GM21360 (cell line): ENCODE data around the gene FAR2.
"Not testable (repeated sequence)": the region's sequence is repeated elsewhere in the genome, so short reads cannot be mapped to it uniquely, and the experiment has no call there.

Experiments
- ATAC-seq: cut with Tn5 transposase; IDR thresholded peaks from one replicate; pipeline ENCODE4 v1.9.1; 2021; ENCODE audit warnings: mild to moderate bottlenecking, moderate library complexity; ENCODE audit not compliant: unreplicated experiment

The FAR2 gene

DNA sequence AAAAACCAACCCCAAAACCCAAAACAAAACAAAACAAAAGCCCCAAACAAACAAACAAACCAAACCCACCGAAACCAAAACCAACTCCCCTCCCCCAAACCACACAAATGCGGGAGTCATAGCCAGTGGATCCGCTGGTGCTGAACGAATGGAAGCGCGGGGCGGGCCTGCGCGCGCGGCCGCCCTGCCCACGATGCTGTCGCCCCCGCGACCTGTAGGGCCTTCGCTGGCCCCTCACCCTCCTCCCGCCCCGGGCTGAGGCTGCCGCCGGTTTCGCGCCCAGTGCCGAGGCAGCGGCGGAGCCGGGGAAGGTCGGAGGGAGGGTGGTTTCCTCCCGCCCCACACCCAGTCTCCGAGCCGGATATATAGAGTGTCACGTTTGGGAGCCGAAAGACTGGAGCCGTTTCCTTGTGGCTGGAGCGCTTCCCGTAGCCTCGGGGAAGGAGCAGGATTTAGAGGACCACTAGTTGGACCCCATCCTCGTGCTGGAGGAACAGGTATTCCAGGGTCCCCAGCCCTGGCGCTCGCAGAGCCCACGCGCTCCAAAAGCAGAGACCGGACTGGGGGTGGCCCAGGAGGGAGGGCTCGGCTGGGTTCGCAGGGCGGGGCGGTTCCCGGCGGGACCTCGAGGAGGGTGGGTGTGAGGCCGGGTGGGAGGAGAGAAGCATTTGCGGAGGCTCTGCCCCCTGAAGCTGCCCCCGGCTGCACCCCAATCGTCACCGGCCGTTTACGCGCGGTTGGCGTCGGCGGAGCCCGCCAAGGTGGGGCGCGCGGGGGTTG lies at the start of gene FAR2:
FAR2 (plus strand) TSS at position 368 of the 780 bp plus-strand sequence. CDS start 121,172 bp downstream, outside the sequence.
- ATAC-seq = peak; percentile 40

- ATAC-seq = no peak
These were observed 46.3 kb upstream of the FAR2 start for GRCh38 chr12:29102741-29103140.

GRCh38 chr12:29103539-29103974 lies 45.5 kb upstream of the FAR2 start:
- peak; percentile 97 for ATAC-seq

DNA sequence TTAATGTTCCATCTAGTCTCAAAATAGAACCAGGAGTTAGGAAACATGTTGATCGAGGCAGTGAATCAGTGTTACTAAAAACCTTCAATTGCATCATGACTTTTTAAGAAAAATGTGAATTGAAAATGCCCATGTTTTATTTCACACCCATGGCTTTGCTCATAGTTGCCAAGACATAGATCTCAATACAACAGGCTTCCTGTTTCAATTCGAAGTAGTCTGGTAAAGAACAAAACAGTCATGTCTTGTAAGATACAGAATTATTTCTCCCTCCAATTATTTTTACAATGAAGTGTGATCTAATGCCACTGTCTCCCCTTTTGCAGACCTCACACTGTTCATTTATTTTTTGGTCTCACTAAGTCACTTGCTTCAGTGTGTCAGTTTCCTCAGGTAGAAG lies 44.6 kb upstream of the FAR2 start:
- ATAC-seq = no peak

GRCh38 chr12:29110506-29111442 lies 38.3 kb upstream of the FAR2 start:
- no peak for ATAC-seq

DNA sequence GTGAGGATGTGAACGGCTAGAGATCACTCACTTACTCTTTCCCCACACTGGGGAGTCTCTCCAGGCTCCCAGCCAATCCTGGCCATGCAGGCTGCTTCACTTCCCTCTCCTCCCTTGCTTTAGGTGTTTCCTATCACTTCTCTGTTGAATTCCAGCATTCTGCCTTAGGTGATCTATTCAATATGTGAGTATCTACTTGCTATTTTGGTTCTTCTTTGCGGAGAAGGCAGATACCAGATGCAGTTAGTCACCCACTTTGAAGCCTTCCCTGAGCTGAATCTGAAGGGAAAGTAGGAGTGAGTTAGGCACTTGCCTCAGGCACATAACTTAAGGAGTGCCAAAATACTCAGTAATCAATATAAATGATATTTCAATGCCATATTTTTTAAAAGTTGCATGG lies 36.0 kb upstream of the FAR2 start:
- no peak for ATAC-seq

DNA sequence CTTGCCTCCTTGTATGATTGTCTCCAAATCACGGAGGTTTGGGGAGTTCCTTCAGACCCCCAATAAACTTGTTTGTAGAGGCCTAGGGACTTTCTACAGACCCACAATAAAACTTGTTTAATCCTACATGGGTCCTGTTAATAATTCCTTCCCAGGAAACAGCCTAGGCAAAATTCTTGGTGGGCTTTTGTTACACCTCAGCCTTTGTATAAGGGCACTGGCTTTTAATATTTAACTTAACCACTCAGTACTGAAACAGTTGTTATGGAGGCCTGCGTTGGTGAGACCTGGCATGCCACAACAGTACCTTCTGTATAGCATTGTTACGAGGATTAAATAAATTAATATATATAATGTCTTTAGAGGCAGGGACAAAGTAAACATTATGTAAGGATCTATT lies 32.7 kb upstream of the FAR2 start:
- ATAC-seq = no peak

GRCh38 chr12:29131539-29131938 lies 17.5 kb upstream of the FAR2 start:
- ATAC-seq = no peak

DNA sequence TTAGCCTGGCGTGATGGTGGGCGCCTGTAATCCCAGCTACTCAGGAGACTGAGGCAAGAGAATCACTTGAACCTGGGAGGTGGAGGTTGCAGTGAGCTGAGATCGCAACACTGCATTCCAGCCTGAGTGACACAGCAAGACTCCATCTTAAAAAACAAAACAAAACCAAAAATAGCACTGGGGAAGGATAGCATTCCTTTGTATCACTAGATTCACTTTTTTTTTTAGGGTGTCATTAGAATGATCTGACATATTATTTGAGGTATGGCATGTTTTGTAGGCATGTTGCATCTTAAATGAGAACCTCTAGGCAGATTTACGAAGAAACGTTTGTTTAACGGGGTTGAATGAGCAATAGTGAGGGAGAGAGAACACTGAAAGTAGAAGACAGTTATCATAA lies 16.8 kb upstream of the FAR2 start:
- no peak for ATAC-seq

DNA sequence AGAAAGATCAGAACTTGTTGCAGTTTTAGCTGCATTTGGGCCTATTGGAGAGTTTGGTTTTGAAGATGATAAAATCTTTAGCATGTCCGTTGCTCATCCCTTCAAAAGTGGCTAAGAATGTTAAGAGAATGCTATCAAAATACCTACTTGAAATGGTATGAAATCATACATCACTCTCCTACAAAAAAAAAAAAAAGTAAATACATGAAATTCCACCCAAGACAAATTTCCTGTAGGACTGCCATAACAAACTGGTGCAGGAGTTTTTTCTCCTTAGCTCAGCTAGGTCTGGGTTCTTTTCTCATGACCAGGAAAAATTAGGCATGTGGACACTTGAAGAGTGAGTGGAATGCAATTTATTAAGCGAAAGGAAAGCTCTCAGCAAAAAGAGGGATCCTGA lies 15.9 kb upstream of the FAR2 start:
- no peak for ATAC-seq

DNA sequence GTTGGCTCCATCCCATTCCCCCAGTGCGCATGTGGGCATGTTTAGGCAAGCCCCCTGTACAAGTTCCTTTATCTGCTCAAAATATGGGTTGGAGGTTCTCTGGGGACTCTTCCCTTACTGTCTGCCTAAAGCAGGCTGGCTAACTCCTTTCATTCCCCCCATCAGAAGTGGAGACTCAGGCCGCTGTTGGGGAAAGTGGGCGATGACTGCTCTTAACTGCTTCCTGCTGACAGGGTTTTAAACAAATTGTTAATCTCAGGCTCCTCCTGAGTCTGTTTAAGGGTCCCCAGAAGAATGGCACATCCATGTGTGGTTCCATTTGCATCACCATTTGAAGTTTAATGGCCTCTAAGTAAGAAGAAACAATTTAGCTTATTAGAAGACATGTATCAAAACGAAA lies 15.4 kb upstream of the FAR2 start:
- no peak for ATAC-seq

DNA sequence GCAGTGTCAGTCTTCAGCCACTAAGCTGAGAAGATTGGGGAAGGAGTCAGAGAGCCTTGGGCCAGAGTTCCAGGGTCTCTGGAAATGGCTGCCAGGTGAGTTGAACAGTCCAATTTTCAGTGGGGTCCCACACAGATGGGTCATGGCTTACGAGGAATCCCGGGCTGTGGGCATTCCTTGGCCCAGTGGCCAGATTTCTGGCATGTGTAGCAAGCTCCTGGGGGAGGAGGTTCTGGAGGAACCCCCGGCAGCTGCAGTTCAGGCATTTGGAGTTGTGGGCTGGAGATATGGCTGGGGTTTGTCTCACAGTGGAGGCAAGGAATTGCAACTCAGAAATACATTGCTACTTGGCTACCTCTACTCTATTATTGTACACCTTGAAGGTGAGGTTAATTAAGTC lies 10.8 kb upstream of the FAR2 start:
- not testable (repeated sequence) for ATAC-seq

DNA sequence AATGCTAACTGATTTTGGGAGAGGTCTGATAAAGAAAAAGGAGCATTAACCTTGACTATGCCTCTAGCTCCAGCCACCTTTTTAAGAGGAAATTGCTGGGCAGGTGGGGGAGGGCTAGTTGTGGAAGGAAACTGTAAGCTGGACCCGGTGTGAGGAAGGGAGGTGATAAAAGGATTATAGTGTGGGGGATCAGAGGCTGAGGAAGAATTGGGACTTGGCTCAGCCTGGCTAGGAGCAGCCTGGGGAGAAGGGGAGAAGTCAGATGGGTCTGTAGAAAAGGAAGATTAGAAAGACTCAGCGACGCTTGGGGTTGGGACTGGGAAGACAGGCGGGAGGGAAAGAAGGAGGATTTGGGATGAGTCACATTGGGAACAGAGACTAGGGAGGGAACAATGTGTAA lies 10.2 kb upstream of the FAR2 start:
- not testable (repeated sequence) for ATAC-seq

- ATAC-seq = no peak
These were observed 3.5 kb upstream of the FAR2 start for GRCh38 chr12:29145372-29146170.

- no peak for ATAC-seq
These were observed 2.9 kb upstream of the FAR2 start for GRCh38 chr12:29146196-29146595.

DNA sequence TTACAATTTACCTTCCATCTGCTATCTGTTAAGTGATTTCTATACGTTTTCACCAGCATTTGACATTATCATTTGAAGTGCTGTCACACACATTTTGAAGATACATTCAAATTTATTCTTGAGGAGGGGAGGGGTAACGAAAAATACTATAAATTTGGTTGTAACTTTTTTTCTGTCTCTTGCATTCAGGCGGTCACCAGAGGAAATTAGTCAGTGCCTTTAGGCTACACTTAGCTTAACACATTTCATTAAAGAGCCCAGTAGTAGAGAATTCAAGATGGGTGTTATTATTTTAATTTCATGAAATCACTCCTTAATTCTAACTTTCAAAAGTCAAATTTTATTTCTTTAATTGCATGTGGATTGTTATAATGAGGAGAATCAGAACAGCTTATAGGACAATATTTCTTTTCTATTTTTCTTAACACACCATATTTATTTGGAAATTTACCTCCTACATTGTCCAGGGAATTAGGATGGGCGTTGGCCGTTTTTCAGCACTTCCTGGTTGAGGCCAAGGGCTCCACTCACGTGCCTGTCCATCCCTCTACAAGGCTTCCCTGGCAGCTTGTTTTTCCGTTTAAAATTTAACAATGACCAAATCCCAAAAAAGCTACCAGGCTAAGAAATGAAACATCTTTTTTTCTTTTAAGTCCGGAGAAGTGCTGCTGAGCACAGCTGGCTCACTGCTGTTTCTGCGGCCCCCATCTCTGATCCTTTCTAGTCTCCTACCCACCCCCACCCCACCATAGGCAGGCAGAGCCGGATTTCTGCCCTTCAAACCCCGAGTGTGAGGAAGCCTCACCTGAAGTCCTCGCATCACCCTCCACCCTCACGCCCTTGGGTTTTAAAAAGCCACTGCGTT lies 1.1 kb upstream of the FAR2 start:
- ATAC-seq = peak; percentile 26

DNA sequence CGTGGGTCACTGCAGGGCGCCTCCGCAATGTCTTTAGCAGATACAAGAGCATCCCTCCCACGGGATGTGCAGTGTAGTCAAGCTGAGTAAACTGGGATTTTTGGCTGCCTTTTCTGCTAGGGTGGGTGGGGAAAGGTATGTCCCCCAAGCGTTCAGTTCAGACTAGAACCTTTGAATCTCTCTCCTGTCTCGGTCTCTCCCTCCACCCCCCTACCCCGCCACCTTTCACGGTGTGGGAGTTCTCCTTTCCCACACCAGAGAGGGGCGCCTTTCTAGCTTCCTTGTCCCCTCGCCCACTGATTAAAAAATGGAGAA lies 525 bp upstream of the FAR2 start:
- peak; percentile 13 for ATAC-seq

- ATAC-seq = no peak
These were observed 708 bp downstream of the FAR2 start for GRCh38 chr12:29149691-29150281.

GRCh38 chr12:29150462-29150861 lies 1.4 kb downstream of the FAR2 start:
- ATAC-seq = no peak
